ENCODE results near the gene RNF112.

- TF ChIP-seq CTCF (IDR thresholded peaks at IDR 0.05) (no peak), POLR2A (IDR thresholded peaks at IDR 0.05) (no peak)
Observed at GRCh38 chr17:19402171-19402570, 8.9 kb upstream of the RNF112 start.
